Urinary bladder (tissue), 4 donors: ENCODE results near the gene CLEC12A. TPM values are rescaled to one million over a fixed set of nuclear protein-coding genes. Genes with fewer than 3 reads are reported as not detected.

Experiments
- DNase-seq: peaks from one replicate; pipeline ENCODE4 v3.0.0-alpha.2; 2015; ENCODE audit errors: extremely low spot score
- H3K27ac ChIP-seq: one replicate; pipeline ENCODE4 v1.5.1; 2013; ENCODE audit warnings: low read depth, mild to moderate bottlenecking, moderate library complexity
- H3K36me3 ChIP-seq: one replicate; pipeline ENCODE4 v1.6.1; 2013; ENCODE audit warnings: mild to moderate bottlenecking, moderate library complexity; ENCODE audit not compliant: insufficient read depth
- H3K4me1 ChIP-seq: one replicate; pipeline ENCODE4 v1.6.1; 2013; ENCODE audit warnings: mild to moderate bottlenecking, moderate library complexity; ENCODE audit not compliant: insufficient read depth
- H3K4me3 ChIP-seq: one replicate; pipeline ENCODE4 v1.5.1; 2013; ENCODE audit warnings: low read depth, low read length
- WGBS: extraction: QIAGEN DNeasy Blood & Tissue Kit; methylation state at CpG from one replicate; pipeline ENCODE4 v1.1.7; 2013; 5-methylcytosine and 5-hydroxymethylcytosine counted together
- polyA plus RNA-seq: library from polyadenylated mRNA; stranded (reverse); fragments of 200-250 nt; gene quantifications from one replicate; pipeline ENCODE4 v1.2.3, GENCODE V29; 2013
- total RNA-seq: library from RNA; depleted of rRNA; stranded (reverse); fragments of >200 nt; gene quantifications from one replicate; pipeline ENCODE4 v1.2.3, GENCODE V29; 2014
- donor health status: healthy with polysubstance abuse.
- donor health status: healthy.

CLEC12A gene
- total and polyA plus RNA-seq, 2 donors, result 1.5 to 1.6 TPM

- no peaks in the 10 kb centered on the region for H3K4me1 ChIP-seq
- no peak overlapping the region for H3K27ac ChIP-seq
- no peak overlapping the region for H3K4me3 ChIP-seq
- no peak for DNase-seq
- no peaks in the 10 kb centered on the region for H3K36me3 ChIP-seq
- WGBS, result 75% methylated on average over 4 of the region's 4 CpGs
Measured at GRCh38 chr12:10031321-10031720, 60.1 kb downstream of the CLEC12A start.

GRCh38 chr12:10031771-10032175, 60.6 kb downstream of the CLEC12A start:
- H3K27ac ChIP-seq, result no peak overlapping the region
- no peak for DNase-seq
- no peaks in the 10 kb centered on the region for H3K4me1 ChIP-seq
- H3K36me3 ChIP-seq, result no peaks in the 10 kb centered on the region
- WGBS, result 57% methylated on average over 5 of the region's 5 CpGs
- H3K4me3 ChIP-seq, result no peak overlapping the region

GRCh38 chr12:10033783-10034545, 62.8 kb downstream of the CLEC12A start:
- H3K36me3 ChIP-seq, result no peaks in the 10 kb centered on the region
- no peaks in the 10 kb centered on the region for H3K4me1 ChIP-seq
- H3K4me3 ChIP-seq, result no peak overlapping the region
- H3K27ac ChIP-seq, result no peak overlapping the region
- 46% methylated on average over 1 of the region's 1 CpG for WGBS
- DNase-seq, result no peak

Other genes with a start within 250 kb of the CLEC12A start
- gene CLECL1, start 238.3 kb upstream of the CLEC12A start, total RNA-seq, result not detected
- gene CLECL1, start 238.3 kb upstream of the CLEC12A start, polyA plus RNA-seq, result 0.37 TPM
- gene CD69, start 210.5 kb upstream of the CLEC12A start, total RNA-seq, result 13.7 TPM
- 7.4 TPM for gene CD69, start 210.5 kb upstream of the CLEC12A start, polyA plus RNA-seq
- 1.5 TPM for gene KLRF1, start 143.9 kb upstream of the CLEC12A start, total RNA-seq
- gene KLRF1, start 143.9 kb upstream of the CLEC12A start, polyA plus RNA-seq, result 0.34 TPM
- gene CLEC2B, start 102.1 kb upstream of the CLEC12A start, total RNA-seq, result 20.4 TPM
- 9.3 TPM for gene CLEC2B, start 102.1 kb upstream of the CLEC12A start, polyA plus RNA-seq
- gene KLRF2, start 89.9 kb upstream of the CLEC12A start, total RNA-seq, result not detected
- not detected for gene KLRF2, start 89.9 kb upstream of the CLEC12A start, polyA plus RNA-seq
- gene CLEC2A, start 39.0 kb upstream of the CLEC12A start, total RNA-seq, result not detected
- not detected for gene CLEC2A, start 39.0 kb upstream of the CLEC12A start, polyA plus RNA-seq
- not detected for gene CLEC1B, start 27.7 kb downstream of the CLEC12A start, total RNA-seq
- not detected for gene CLEC1B, start 27.7 kb downstream of the CLEC12A start, polyA plus RNA-seq
- 0.95 TPM for gene CLEC12B, start 39.2 kb downstream of the CLEC12A start, total RNA-seq
- gene CLEC12B, start 39.2 kb downstream of the CLEC12A start, polyA plus RNA-seq, result 0.08 TPM
- gene CLEC9A, start 59.3 kb downstream of the CLEC12A start, total RNA-seq, result 0.90 TPM
- gene CLEC9A, start 59.3 kb downstream of the CLEC12A start, polyA plus RNA-seq, result 0.62 TPM
- gene CLEC1A, start 127.6 kb downstream of the CLEC12A start, total RNA-seq, result 3.2 TPM
- gene CLEC1A, start 127.6 kb downstream of the CLEC12A start, polyA plus RNA-seq, result 6.0 TPM
- 4.5 TPM for gene CLEC7A, start 158.8 kb downstream of the CLEC12A start, total RNA-seq
- gene CLEC7A, start 158.8 kb downstream of the CLEC12A start, polyA plus RNA-seq, result 8.4 TPM
- gene OLR1, start 200.7 kb downstream of the CLEC12A start, total RNA-seq, result 1.2 TPM
- gene OLR1, start 200.7 kb downstream of the CLEC12A start, polyA plus RNA-seq, result 0.27 TPM
- gene TMEM52B, start 207.6 kb downstream of the CLEC12A start, total RNA-seq, result 0.11 TPM
- 0.11 TPM for gene TMEM52B, start 207.6 kb downstream of the CLEC12A start, polyA plus RNA-seq
- gene GABARAPL1, start 241.5 kb downstream of the CLEC12A start, total RNA-seq, result 38.0 TPM
- 138 TPM for gene GABARAPL1, start 241.5 kb downstream of the CLEC12A start, polyA plus RNA-seq